ENCODE data around the gene NPIPB6.

NPIPB6 gene

DNA sequence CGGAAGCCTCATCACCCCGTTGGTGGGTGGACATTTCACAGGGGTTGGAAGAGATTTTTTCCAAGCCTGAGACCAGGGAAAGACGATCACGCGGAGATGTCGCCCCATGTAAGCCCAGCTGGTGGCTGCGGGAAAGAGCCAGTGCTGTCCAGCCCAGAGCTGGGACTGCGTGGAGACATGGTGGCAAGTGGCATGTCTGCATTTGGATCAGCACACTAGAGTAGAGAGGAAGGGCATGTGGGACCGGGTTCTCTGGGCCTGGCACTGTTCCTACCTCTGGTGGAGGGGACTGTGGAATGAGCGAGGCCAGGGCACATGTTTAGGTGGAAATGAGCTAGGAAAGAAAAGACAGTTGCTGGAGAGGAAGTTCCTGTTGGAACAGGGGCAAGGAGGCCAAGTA lies 51.0 kb downstream of the NPIPB6 start:
- Histone ChIP-seq H3K4me3 (ENCODE audit: low read depth, low read length) (no peak overlapping the region), H4K12ac (ENCODE audit: low read depth, low read length) (no peak overlapping the region)

GRCh38 chr16:28311913-28312312 lies 51.4 kb downstream of the NPIPB6 start:
- Histone ChIP-seq H3K14ac (ENCODE audit: low read length) (no peak overlapping the region), H3K4ac (ENCODE audit: low read depth, low read length) (no peak overlapping the region), H4K12ac (ENCODE audit: low read depth, low read length) (no peak overlapping the region), H3K4me2 (ENCODE audit: low read length) (no peak overlapping the region), H3K79me2 (ENCODE audit: control insufficient read depth, insufficient read depth, low read length, poor library complexity) (no peaks in the 10 kb centered on the region), H3K27ac (ENCODE audit: low read depth, low read length) (no peak overlapping the region), H3K9ac (ENCODE audit: low read length) (no peak overlapping the region), H3K36me3 (ENCODE audit: control insufficient read depth in 1 of 2, insufficient read depth in 2 of 2, low read length in 2 of 2) (peaks cover 0 to 9% of the 10 kb centered on the region in 2 experiments), H3K4me1 (ENCODE audit: control insufficient read depth in 1 of 2, insufficient read depth in 2 of 2, low read length in 2 of 2) (no peaks in the 10 kb centered on the region), H2BK12ac (ENCODE audit: low read length) (no peak overlapping the region), H3K23ac (ENCODE audit: low read length) (no peak overlapping the region), H3K4me3 (ENCODE audit: low read depth, low read length) (no peak overlapping the region), H3K18ac (ENCODE audit: low read length) (no peak overlapping the region), H4K91ac (ENCODE audit: low read depth, low read length) (no peak overlapping the region), H2AK5ac (ENCODE audit: low read length) (no peak overlapping the region), H2AFZ (ENCODE audit: insufficient read depth, low read length, poor library complexity) (no peak overlapping the region), H3K27me3 (ENCODE audit: insufficient read depth, low read length) (no peaks in the 10 kb centered on the region), H2BK5ac (ENCODE audit: low read depth, low read length, poor library complexity) (no peak overlapping the region), H3K79me1 (ENCODE audit: low read length) (no peaks in the 10 kb centered on the region), H3K9me3 (ENCODE audit: insufficient read depth, low read depth, low read length) (no peaks in the 10 kb centered on the region), H2BK120ac (ENCODE audit: insufficient read depth, low read length, poor library complexity) (no peak overlapping the region), H4K8ac (ENCODE audit: low read depth, low read length) (no peak overlapping the region)
- no CpG with 5 or more reads among the region's 14 CpGs for WGBS (ENCODE audit: extremely low coverage, insufficient coverage, insufficient read length)
- no peak for DNase-seq

More for the DNA sequence above, 51.0 kb downstream of the NPIPB6 start:
- Histone ChIP-seq H3K18ac (ENCODE audit: low read length) (no peak overlapping the region), H3K23ac (ENCODE audit: low read length) (no peak overlapping the region), H3K36me3 (ENCODE audit: control insufficient read depth in 1 of 2, insufficient read depth in 2 of 2, low read length in 2 of 2) (peaks cover 0 to 9% of the 10 kb centered on the region in 2 experiments), H4K8ac (ENCODE audit: low read depth, low read length) (no peak overlapping the region), H3K4ac (ENCODE audit: low read depth, low read length) (no peak overlapping the region), H2AFZ (ENCODE audit: insufficient read depth, low read length, poor library complexity) (no peak overlapping the region), H3K27me3 (ENCODE audit: insufficient read depth, low read length) (no peaks in the 10 kb centered on the region), H3K79me2 (ENCODE audit: control insufficient read depth, insufficient read depth, low read length, poor library complexity) (no peaks in the 10 kb centered on the region), H2BK120ac (ENCODE audit: insufficient read depth, low read length, poor library complexity) (no peak overlapping the region), H2AK5ac (ENCODE audit: low read length) (no peak overlapping the region), H3K9me3 (ENCODE audit: insufficient read depth, low read depth, low read length) (no peaks in the 10 kb centered on the region), H3K9ac (ENCODE audit: low read length) (no peak overlapping the region), H3K27ac (ENCODE audit: low read depth, low read length) (no peak overlapping the region), H3K4me2 (ENCODE audit: low read length) (no peak overlapping the region), H2BK5ac (ENCODE audit: low read depth, low read length, poor library complexity) (no peak overlapping the region), H3K14ac (ENCODE audit: low read length) (no peak overlapping the region), H3K4me1 (ENCODE audit: control insufficient read depth in 1 of 2, insufficient read depth in 2 of 2, low read length in 2 of 2) (no peaks in the 10 kb centered on the region), H4K91ac (ENCODE audit: low read depth, low read length) (no peak overlapping the region), H2BK12ac (ENCODE audit: low read length) (no peak overlapping the region), H3K79me1 (ENCODE audit: low read length) (no peaks in the 10 kb centered on the region)
- no CpG with 5 or more reads among the region's 10 CpGs for WGBS (ENCODE audit: extremely low coverage, insufficient coverage, insufficient read length)
- DNase-seq, result no peak

DNA sequence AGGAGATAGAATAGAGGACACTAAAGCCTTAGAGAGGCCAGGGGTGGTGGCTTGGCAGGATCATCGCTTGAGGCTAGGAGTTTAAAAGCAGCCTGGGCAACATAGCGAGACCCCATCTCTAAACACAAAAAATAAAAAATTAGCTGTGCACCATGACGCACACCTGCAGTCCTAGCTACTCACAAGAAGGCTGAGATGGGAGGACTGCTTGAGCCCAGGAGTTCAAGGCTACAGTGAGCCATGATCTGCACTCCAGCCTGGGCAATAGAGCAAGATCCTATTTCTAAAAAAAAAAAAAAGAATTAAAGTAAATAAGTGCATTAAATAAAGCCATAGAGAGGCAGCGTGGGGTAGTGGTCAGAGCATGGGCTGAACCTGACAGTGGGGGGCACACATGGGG lies 51.9 kb downstream of the NPIPB6 start:
- Histone ChIP-seq H4K12ac (ENCODE audit: low read depth, low read length) (no peak overlapping the region), H3K23ac (ENCODE audit: low read length) (no peak overlapping the region), H3K4me1 (ENCODE audit: control insufficient read depth in 1 of 2, insufficient read depth in 2 of 2, low read length in 2 of 2) (no peaks in the 10 kb centered on the region), H2BK5ac (ENCODE audit: low read depth, low read length, poor library complexity) (no peak overlapping the region), H3K4me3 (ENCODE audit: low read depth, low read length) (no peak overlapping the region), H3K9me3 (ENCODE audit: insufficient read depth, low read depth, low read length) (no peaks in the 10 kb centered on the region), H3K27ac (ENCODE audit: low read depth, low read length) (no peak overlapping the region), H3K79me2 (ENCODE audit: control insufficient read depth, insufficient read depth, low read length, poor library complexity) (no peaks in the 10 kb centered on the region), H3K36me3 (ENCODE audit: control insufficient read depth in 1 of 2, insufficient read depth in 2 of 2, low read length in 2 of 2) (peaks cover 0 to 9% of the 10 kb centered on the region in 2 experiments), H3K18ac (ENCODE audit: low read length) (no peak overlapping the region), H2BK120ac (ENCODE audit: insufficient read depth, low read length, poor library complexity) (no peak overlapping the region), H4K91ac (ENCODE audit: low read depth, low read length) (no peak overlapping the region), H3K79me1 (ENCODE audit: low read length) (no peaks in the 10 kb centered on the region), H2BK12ac (ENCODE audit: low read length) (no peak overlapping the region), H2AK5ac (ENCODE audit: low read length) (no peak overlapping the region), H2AFZ (ENCODE audit: insufficient read depth, low read length, poor library complexity) (no peak overlapping the region), H3K27me3 (ENCODE audit: insufficient read depth, low read length) (no peaks in the 10 kb centered on the region), H3K14ac (ENCODE audit: low read length) (no peak overlapping the region), H4K8ac (ENCODE audit: low read depth, low read length) (no peak overlapping the region), H3K4ac (ENCODE audit: low read depth, low read length) (no peak overlapping the region), H3K4me2 (ENCODE audit: low read length) (no peak overlapping the region), H3K9ac (ENCODE audit: low read length) (no peak overlapping the region)
- no peak for DNase-seq
- WGBS (ENCODE audit: extremely low coverage, insufficient coverage, insufficient read length), result no CpG with 5 or more reads among the region's 4 CpGs

DNA sequence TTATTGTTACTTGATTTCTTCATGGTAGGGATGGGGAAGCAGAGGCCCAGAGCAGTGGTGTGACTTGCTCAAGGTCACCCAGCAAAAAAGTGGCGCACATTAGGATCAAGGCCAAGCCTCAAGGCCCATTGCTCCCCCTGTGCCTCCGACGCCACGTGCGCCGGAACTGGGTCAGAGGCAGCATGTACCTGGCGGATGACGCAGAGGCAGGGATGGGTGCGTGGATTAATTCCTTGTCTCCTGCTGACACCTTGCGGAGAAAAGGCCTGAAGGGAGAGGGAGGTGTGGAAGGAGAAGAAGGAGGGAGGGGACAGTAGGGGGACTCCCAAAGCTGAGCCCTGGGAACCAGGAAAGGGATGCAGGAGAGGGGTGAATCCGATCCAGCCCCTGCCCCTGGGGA lies 52.5 kb downstream of the NPIPB6 start:
- no peaks in the 10 kb centered on the region for H3K79me2 ChIP-seq (ENCODE audit: control insufficient read depth, insufficient read depth, low read length, poor library complexity)
- H3K9ac ChIP-seq (ENCODE audit: low read length), result no peak overlapping the region
- no peak overlapping the region for H2BK120ac ChIP-seq (ENCODE audit: insufficient read depth, low read length, poor library complexity)
- no peak overlapping the region for H2AFZ ChIP-seq (ENCODE audit: insufficient read depth, low read length, poor library complexity)
- H3K27ac ChIP-seq (ENCODE audit: low read depth, low read length), result no peak overlapping the region
- no peaks in the 10 kb centered on the region for H3K79me1 ChIP-seq (ENCODE audit: low read length)
- no peak overlapping the region for H2BK12ac ChIP-seq (ENCODE audit: low read length)
- H3K4me1 ChIP-seq (ENCODE audit: control insufficient read depth in 1 of 2, insufficient read depth in 2 of 2, low read length in 2 of 2), result no peaks in the 10 kb centered on the region
- no peak overlapping the region for H3K23ac ChIP-seq (ENCODE audit: low read length)
- peaks cover 2 to 9% of the 10 kb centered on the region in 2 experiments for H3K36me3 ChIP-seq (ENCODE audit: control insufficient read depth in 1 of 2, insufficient read depth in 2 of 2, low read length in 2 of 2)
- no peak overlapping the region for H3K4ac ChIP-seq (ENCODE audit: low read depth, low read length)
- no peak overlapping the region for H3K4me3 ChIP-seq (ENCODE audit: low read depth, low read length)
- H4K8ac ChIP-seq (ENCODE audit: low read depth, low read length), result no peak overlapping the region
- no peak overlapping the region for H4K12ac ChIP-seq (ENCODE audit: low read depth, low read length)
- no peak overlapping the region for H3K18ac ChIP-seq (ENCODE audit: low read length)
- no peak overlapping the region for H2AK5ac ChIP-seq (ENCODE audit: low read length)
- no CpG with 5 or more reads among the region's 11 CpGs for WGBS (ENCODE audit: extremely low coverage, insufficient coverage, insufficient read length)
- no peak overlapping the region for H2BK5ac ChIP-seq (ENCODE audit: low read depth, low read length, poor library complexity)
- DNase-seq, result no peak
- no peaks in the 10 kb centered on the region for H3K27me3 ChIP-seq (ENCODE audit: insufficient read depth, low read length)
- H3K9me3 ChIP-seq (ENCODE audit: insufficient read depth, low read depth, low read length), result no peaks in the 10 kb centered on the region
- no peak overlapping the region for H3K14ac ChIP-seq (ENCODE audit: low read length)
- H4K91ac ChIP-seq (ENCODE audit: low read depth, low read length), result no peak overlapping the region
- H3K4me2 ChIP-seq (ENCODE audit: low read length), result no peak overlapping the region
